Measurements from ENCODE around the gene CNNM2.

CNNM2 gene

DNA sequence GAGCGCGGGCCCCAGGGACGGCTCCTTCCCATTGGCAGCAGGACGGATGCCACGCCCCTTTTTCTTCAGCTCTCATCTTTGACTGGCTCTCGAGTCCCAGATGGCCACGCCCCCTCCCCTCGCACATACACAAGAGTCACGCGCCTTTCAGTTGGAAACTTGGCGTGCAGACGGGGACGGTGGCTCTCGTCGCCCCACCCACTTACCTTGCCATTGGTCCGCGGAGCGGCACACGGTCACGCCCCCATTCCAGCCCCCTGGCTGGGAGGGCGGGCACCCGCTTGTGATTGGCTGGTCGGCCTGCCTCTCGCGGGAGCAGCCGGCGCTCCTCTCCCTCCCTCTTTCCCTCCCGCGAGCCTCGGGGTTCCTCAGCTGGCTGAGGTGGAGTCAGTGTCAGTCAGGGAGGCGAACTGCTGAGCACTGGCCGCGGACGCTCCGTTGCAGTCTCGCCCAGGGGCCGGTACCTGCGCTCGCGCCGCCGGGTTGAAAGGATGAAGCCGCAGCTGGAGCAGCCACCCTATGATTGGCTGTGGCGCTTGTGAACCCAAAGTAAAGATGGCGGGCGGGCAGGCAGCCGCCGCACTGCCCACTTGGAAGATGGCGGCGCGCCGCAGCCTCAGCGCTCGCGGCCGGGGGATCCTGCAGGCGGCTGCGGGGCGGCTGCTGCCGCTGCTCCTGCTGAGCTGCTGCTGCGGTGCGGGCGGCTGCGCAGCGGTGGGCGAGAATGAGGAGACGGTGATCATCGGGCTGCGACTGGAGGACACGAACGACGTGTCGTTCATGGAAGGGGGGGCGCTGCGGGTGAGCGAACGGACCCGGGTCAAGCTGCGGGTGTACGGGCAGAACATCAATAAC is at the start of gene CNNM2:
Gene CNNM2 (plus strand): TSS at position 333 of the 855 bp plus-strand sequence. CDS start 187 bp downstream, at position 520.
- Histone ChIP-seq H3F3A (ENCODE audit: control insufficient read depth, insufficient read depth) (no peaks in the 10 kb centered on the region), H3K36me3 (ENCODE audit: control insufficient read depth, low read length) (no peaks in the 10 kb centered on the region), H3K79me2 (ENCODE audit: control insufficient read depth, low read length) (no peaks in the 10 kb centered on the region), H3K9me2 (replicated peaks; ENCODE audit: control insufficient read depth, low read length) (no peaks in the 10 kb centered on the region), H3K9me3 (ENCODE audit: control insufficient read depth, insufficient read depth, low read length) (no peaks in the 10 kb centered on the region), H3K4me2 (ENCODE audit: low read length) (peak within 1 kb of the TSS; percentile 83), H3K4me1 (ENCODE audit: control insufficient read depth, low read length) (peaks cover 30% of the 10 kb centered on the region), H3K27ac (ENCODE audit: low read depth, low read length) (peak within 1 kb of the TSS; percentile 27; the same call in 1 of the 2 replicates), H3K27me3 (ENCODE audit: control insufficient read depth, low read length) (peaks cover 13% of the 10 kb centered on the region), H4K20me1 (ENCODE audit: control insufficient read depth, insufficient read depth, low read depth, low read length) (no peaks in the 10 kb centered on the region), H3K4me3 (ENCODE audit: low read length) (peak within 1 kb of the TSS; percentile 88)
- TF ChIP-seq EZH2phosphoT487 (IDR thresholded peaks at IDR 0.05; ENCODE audit: borderline replicate concordance, low read length) (no peak), CTCF (IDR thresholded peaks at IDR 0.05; ENCODE audit: low read depth, low read length, poor library complexity, severe bottlenecking) (peak; percentile 36)

DNA sequence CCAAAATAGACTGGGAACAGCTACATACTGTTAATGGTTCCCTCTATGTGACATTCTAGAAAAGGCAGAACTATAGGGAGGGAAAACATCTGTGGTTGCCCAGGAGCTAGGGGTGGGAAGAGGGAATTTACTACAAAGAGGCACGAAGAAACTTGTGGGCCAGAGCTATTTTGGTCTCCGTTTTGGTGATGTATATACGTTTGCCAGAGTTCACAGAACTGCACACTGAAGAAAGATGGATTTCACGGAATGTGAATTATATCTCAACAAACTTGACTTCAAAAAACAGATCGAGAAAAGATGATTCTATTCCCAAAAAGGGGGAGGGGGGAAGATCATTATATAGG is 49.2 kb upstream of the CNNM2 start:
- Histone ChIP-seq H3K36me3 (ENCODE audit: control insufficient read depth, low read length) (no peaks in the 10 kb centered on the region), H3K9me2 (replicated peaks; ENCODE audit: control insufficient read depth, low read length) (no peaks in the 10 kb centered on the region), H3K4me1 (ENCODE audit: control insufficient read depth, low read length) (no peaks in the 10 kb centered on the region), H3K4me2 (ENCODE audit: low read length) (peak overlapping the region; percentile 55), H3K9me3 (ENCODE audit: control insufficient read depth, insufficient read depth, low read length) (no peaks in the 10 kb centered on the region), H3F3A (ENCODE audit: control insufficient read depth, insufficient read depth) (no peaks in the 10 kb centered on the region), H3K79me2 (ENCODE audit: control insufficient read depth, low read length) (no peaks in the 10 kb centered on the region), H3K4me3 (ENCODE audit: low read length) (peak overlapping the region; percentile 36; the same call in 1 of the 2 replicates), H3K27me3 (ENCODE audit: control insufficient read depth, low read length) (peaks cover 10% of the 10 kb centered on the region), H4K20me1 (ENCODE audit: control insufficient read depth, insufficient read depth, low read depth, low read length) (no peaks in the 10 kb centered on the region), H3K27ac (ENCODE audit: low read depth, low read length) (no peak overlapping the region)
- TF ChIP-seq CTCF (IDR thresholded peaks at IDR 0.05; ENCODE audit: low read depth, low read length, poor library complexity, severe bottlenecking) (no peak), EZH2phosphoT487 (IDR thresholded peaks at IDR 0.05; ENCODE audit: borderline replicate concordance, low read length) (no peak)

- Histone ChIP-seq H3K27me3 (ENCODE audit: control insufficient read depth, low read length) (peaks cover 10% of the 10 kb centered on the region), H3K36me3 (ENCODE audit: control insufficient read depth, low read length) (no peaks in the 10 kb centered on the region), H3F3A (ENCODE audit: control insufficient read depth, insufficient read depth) (no peaks in the 10 kb centered on the region), H3K4me1 (ENCODE audit: control insufficient read depth, low read length) (no peaks in the 10 kb centered on the region), H3K4me2 (ENCODE audit: low read length) (peak within 1 kb of the TSS; percentile 55), H3K79me2 (ENCODE audit: control insufficient read depth, low read length) (no peaks in the 10 kb centered on the region), H4K20me1 (ENCODE audit: control insufficient read depth, insufficient read depth, low read depth, low read length) (no peaks in the 10 kb centered on the region), H3K27ac (ENCODE audit: low read depth, low read length) (no peak within 1 kb of the TSS), H3K9me3 (ENCODE audit: control insufficient read depth, insufficient read depth, low read length) (no peaks in the 10 kb centered on the region), H3K9me2 (replicated peaks; ENCODE audit: control insufficient read depth, low read length) (no peaks in the 10 kb centered on the region), H3K4me3 (ENCODE audit: low read length) (peak within 1 kb of the TSS; percentile 37; the same call in 1 of the 2 replicates)
- TF ChIP-seq EZH2phosphoT487 (IDR thresholded peaks at IDR 0.05; ENCODE audit: borderline replicate concordance, low read length) (no peak), CTCF (IDR thresholded peaks at IDR 0.05; ENCODE audit: low read depth, low read length, poor library complexity, severe bottlenecking) (no peak)
Measured at GRCh38 chr10:102869258-102870198, 48.6 kb upstream of the CNNM2 start, which contains the start of gene AS3MT. AS3MT (plus strand) TSS chr10:102869470; CDS start chr10:102869593, 123 bp downstream.
